Keratinocyte (primary cell): ENCODE data around the gene HEMGN. TPM values are rescaled to one million over a fixed set of nuclear protein-coding genes. Genes with fewer than 3 reads are reported as not detected.
A peak's percentile ranks its signal among the peaks of the same experiment; 100 is the strongest.

Experiments
- DNase-seq: peaks from one replicate; pipeline ENCODE4 v3.0.0-alpha.2; 2011; ENCODE audit warnings: low read depth, missing footprints, low spot score
- FAIRE-seq: peaks from 2 replicates; lab custom pipeline; 2011; peaks lifted over from hg19 to GRCh38; lab: Jason Lieb, UNC
- H2AFZ ChIP-seq: 2 replicates; pipeline ENCODE4 v1.6.0; 2012; ENCODE audit warnings: low read length, control low read depth, inconsistent platforms; ENCODE audit not compliant: control insufficient read depth
- H3K27ac ChIP-seq: 2 replicates; pipeline ENCODE4 v1.5.1; 2011; ENCODE audit warnings: low read length; ENCODE audit not compliant: control insufficient read depth, insufficient read depth
- H3K27me3 ChIP-seq: 3 replicates; pipeline ENCODE4 v1.6.0; 2011; ENCODE audit warnings: low read length; ENCODE audit not compliant: control insufficient read depth, insufficient read depth; ENCODE audit errors: extremely low read depth
- H3K36me3 ChIP-seq, 2 experiments: 2 replicates in 1 of 2; 3 replicates in 1 of 2; pipeline ENCODE4 v1.5.1; 2011; ENCODE audit warnings: low read length in 2 of 2, mild to moderate bottlenecking in 1 of 2; ENCODE audit not compliant: control insufficient read depth in 2 of 2, insufficient read depth in 2 of 2; ENCODE audit errors: extremely low read depth in 1 of 2
- H3K4me1 ChIP-seq: 3 replicates; pipeline ENCODE4 v1.5.1; 2011; ENCODE audit warnings: low read length; ENCODE audit not compliant: control insufficient read depth, insufficient read depth; ENCODE audit errors: extremely low read depth
- H3K4me2 ChIP-seq: 3 replicates; pipeline ENCODE4 v1.6.0; 2011; ENCODE audit warnings: low read depth, low read length; ENCODE audit not compliant: control insufficient read depth, insufficient read depth; ENCODE audit errors: extremely low read depth
- H3K4me3 ChIP-seq, 3 experiments: fragments of 200-600 bp in 1 of 3; sonication (generic) in 1 of 3; 2 replicates in 2 of 3; 3 replicates in 1 of 3; pipeline ENCODE4 v1.5.1; 2011 to 2016; ENCODE audit warnings: low read length in 3 of 3, mild to moderate bottlenecking in 3 of 3, control low read depth in 2 of 3, inconsistent platforms in 1 of 3, low read depth in 1 of 3, mixed read lengths in 1 of 3, mixed run types in 1 of 3, moderate library complexity in 1 of 3; ENCODE audit not compliant: control insufficient read depth in 2 of 3, insufficient read depth in 2 of 3; ENCODE audit errors: extremely low read depth in 1 of 3
- H3K79me2 ChIP-seq: 2 replicates; pipeline ENCODE4 v1.6.0; 2012; ENCODE audit warnings: low read length; ENCODE audit not compliant: control insufficient read depth, insufficient read depth
- H3K9ac ChIP-seq: 3 replicates; pipeline ENCODE4 v1.6.0; 2011; ENCODE audit warnings: low read length; ENCODE audit not compliant: control insufficient read depth, insufficient read depth; ENCODE audit errors: extremely low read depth
- H3K9me1 ChIP-seq: 3 replicates; pipeline ENCODE4 v1.6.0; 2011; ENCODE audit warnings: low read length; ENCODE audit not compliant: control insufficient read depth, insufficient read depth; ENCODE audit errors: extremely low read depth
- H3K9me3 ChIP-seq: 2 replicates; pipeline ENCODE4 v1.5.1; 2012; ENCODE audit warnings: low read depth, low read length; ENCODE audit not compliant: control insufficient read depth
- H4K20me1 ChIP-seq: 3 replicates; pipeline ENCODE4 v1.6.0; 2011; ENCODE audit warnings: low read length; ENCODE audit not compliant: control insufficient read depth, insufficient read depth; ENCODE audit errors: extremely low read depth
- CTCF ChIP-seq, 3 experiments: IDR thresholded peaks in 1 of 3; conservative IDR thresholded peaks in 1 of 3; optimal IDR thresholded peaks in 1 of 3; 2 replicates in 2 of 3; 3 replicates in 1 of 3; pipeline versions ENCODE3 to v1.5.1; 2011; ENCODE audit warnings: low read length in 3 of 3, mild to moderate bottlenecking in 3 of 3, moderate library complexity in 2 of 3, control low read depth in 1 of 3, inconsistent platforms in 1 of 3; ENCODE audit not compliant: insufficient read depth in 2 of 3; ENCODE audit errors: extremely low read depth in 1 of 3
- EZH2 ChIP-seq: IDR thresholded peaks from one replicate; pipeline ENCODE4 v1.6.1; 2012; ENCODE audit warnings: inconsistent platforms, mild to moderate bottlenecking, low read length, moderate library complexity
- dilution Hi-C: fragments of 300-500 bp; cut with MboI; formaldehyde crosslinking; loops from one replicate; pipeline ENCODE4 v1.7.0; 2020; ENCODE audit warnings: low sequenced_read_pairs; ENCODE audit not compliant: extremely low pct_ligation_motif_present
- polyA plus RNA-seq, 5 experiments: library from polyadenylated mRNA; depleted of rRNA in 3 of 5; stranded (reverse) in 3 of 5; stranded (forward) in 1 of 5; unstranded in 1 of 5; fragments of >200 nt; gene quantifications; 1 replicate in 1 of 5; 2 replicates in 3 of 5; 3 replicates in 1 of 5; pipeline versions ENCODE4 v1.2.1 to v1.2.3, GENCODE V29; 2011 to 2012; ENCODE audit warnings: missing spikeins in 2 of 5, low read depth in 1 of 5, low replicate concordance in 1 of 5

HEMGN gene
- polyA plus RNA-seq, 1 donor (not counting 4 experiments of a cell fraction or from before 2014, with no cell fraction given): not detected

GRCh38 chr9:97980479-97980803 is 42.5 kb upstream of the HEMGN start:
- Histone ChIP-seq H3K4me3 (no peak overlapping the region), H3K9ac (peak overlapping the region; percentile 24), H3K4me1 (peaks cover 28% of the 10 kb centered on the region), H3K27me3 (no peaks in the 10 kb centered on the region), H3K4me2 (peak overlapping the region; percentile 96), H3K9me3 (no peaks in the 10 kb centered on the region), H3K9me1 (no peaks in the 10 kb centered on the region), H3K79me2 (peaks cover 17% of the 10 kb centered on the region), H3K36me3 (no peaks in the 10 kb centered on the region), H2AFZ (peak overlapping the region; percentile 4), H3K27ac (peak overlapping the region; percentile 66), H4K20me1 (no peaks in the 10 kb centered on the region)
- DNase-seq (no peak), FAIRE-seq (peak; percentile 9)
- dilution Hi-C loops: no loop called here
- TF ChIP-seq CTCF (optimal IDR thresholded peaks at IDR 0.05 in 1 of 3, IDR thresholded peaks at IDR 0.05 in 1 of 3, conservative IDR thresholded peaks at IDR 0.05 in 1 of 3; ENCODE audit: extremely low read depth in 1 of 3, insufficient read depth in 2 of 3, low read length in 3 of 3): no peak
- no peak for TF ChIP-seq EZH2

DNA sequence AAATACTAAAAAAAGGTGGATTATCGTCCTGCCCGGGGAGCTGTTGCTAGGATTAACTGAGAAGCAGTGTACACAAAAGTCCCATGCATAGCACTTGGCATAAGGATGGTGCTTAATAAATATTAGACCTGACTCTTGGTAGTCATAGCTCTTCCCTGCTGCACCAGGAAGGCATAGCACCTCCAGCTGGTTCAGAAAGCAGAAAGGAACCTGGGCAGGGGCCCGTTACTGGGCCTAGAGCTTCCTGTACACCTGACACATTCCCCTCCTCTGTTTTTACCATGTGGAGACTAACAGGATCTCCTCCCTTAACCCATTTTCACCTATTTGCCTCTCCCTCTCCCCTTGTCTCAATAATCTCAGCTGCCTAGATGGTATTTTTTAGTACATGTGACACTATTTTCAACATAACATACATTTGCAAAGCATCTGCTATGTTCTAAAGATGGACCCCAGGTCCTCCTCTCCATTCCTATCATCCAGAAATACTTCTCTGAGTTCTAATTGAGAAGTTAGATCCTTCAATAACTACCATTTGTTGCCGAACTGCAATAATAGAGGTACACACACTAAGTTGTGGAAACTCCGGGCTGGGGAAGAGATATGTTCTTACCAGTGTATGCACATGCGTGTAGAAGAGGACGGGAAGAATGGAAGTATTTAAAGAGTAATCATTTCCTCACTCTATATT is 42.0 kb upstream of the HEMGN start:
- no peaks in the 10 kb centered on the region for H3K9me3 ChIP-seq
- no peak overlapping the region for H2AFZ ChIP-seq
- dilution Hi-C loops: no loop called here
- peaks cover 12% of the 10 kb centered on the region for H3K79me2 ChIP-seq
- no peaks in the 10 kb centered on the region for H3K9me1 ChIP-seq
- no peak for FAIRE-seq
- H3K27me3 ChIP-seq: no peaks in the 10 kb centered on the region
- H3K4me2 ChIP-seq: peak overlapping the region; percentile 96
- H3K4me1 ChIP-seq: peaks cover 24% of the 10 kb centered on the region
- no peak overlapping the region for H3K9ac ChIP-seq
- no peaks in the 10 kb centered on the region for H3K36me3 ChIP-seq
- H4K20me1 ChIP-seq: no peaks in the 10 kb centered on the region
- peak overlapping the region; percentile 66 for H3K27ac ChIP-seq
- TF ChIP-seq EZH2 (no peak), CTCF (optimal IDR thresholded peaks at IDR 0.05 in 1 of 3, IDR thresholded peaks at IDR 0.05 in 1 of 3, conservative IDR thresholded peaks at IDR 0.05 in 1 of 3; ENCODE audit: extremely low read depth in 1 of 3, insufficient read depth in 2 of 3, low read length in 3 of 3) (no peak)
- no peak overlapping the region for H3K4me3 ChIP-seq
- DNase-seq: no peak
